SH-SY5Y (cell line): ENCODE results near the gene COLEC11.

Experiments
- GATA2 ChIP-seq: IDR thresholded peaks from 2 replicates; pipeline ENCODE4 v1.6.1; 2011; ENCODE audit warnings: mild to moderate bottlenecking, low read depth, low read length
- GATA3 ChIP-seq: IDR thresholded peaks from 2 replicates; pipeline ENCODE4 v1.6.1; 2011; ENCODE audit warnings: low read depth, mild to moderate bottlenecking, low read length, moderate library complexity

DNA sequence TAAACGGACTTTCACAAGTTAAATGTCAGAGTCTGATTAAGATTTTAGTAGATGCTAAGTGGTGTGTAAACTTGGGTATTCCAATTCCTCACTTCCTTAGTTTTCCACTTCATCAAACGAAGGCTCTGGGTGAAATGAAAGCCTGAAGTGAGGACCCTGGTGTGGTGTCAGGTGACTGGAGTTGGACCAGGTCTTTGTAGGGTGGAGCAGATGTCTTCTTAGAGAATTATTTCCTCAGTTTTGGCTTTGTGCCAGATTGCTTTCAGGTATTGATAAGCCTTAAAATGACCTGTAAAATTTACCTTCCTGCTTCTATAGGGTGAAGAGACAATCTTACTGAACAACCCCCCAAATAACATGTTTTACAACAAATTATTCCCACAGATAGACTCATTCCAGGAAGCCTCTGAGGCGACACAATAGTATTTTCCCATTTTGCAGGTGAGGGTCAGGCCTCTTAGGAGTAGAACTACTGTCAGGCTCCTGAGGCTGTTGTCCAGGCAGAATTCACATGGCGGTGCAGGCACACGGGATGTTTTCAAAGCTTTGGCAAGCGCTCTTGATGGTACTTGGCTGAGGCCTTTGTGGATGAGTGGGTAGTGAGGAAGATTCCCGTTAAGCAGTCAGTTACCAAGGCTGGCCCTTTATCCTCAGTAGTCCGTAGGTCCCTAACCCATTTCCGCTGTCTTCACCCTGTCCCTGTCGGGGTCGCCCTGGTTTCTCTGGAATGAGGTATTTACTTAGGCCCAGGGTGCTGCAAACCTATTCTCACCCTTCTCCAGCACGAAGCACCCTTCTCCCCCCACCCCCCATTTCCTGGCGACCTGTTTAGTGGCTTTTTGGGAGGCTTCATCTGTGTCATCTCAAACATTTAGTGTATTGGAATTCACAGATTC, 13.3 kb upstream of the COLEC11 start:
- TF ChIP-seq GATA2 = no peak
- no peak for TF ChIP-seq GATA3
